Activated naive CD4-positive, alpha-beta T cell treated with Interleukin-2 at 50 U/mL for 16 hours (primary cell): ENCODE measurements around the gene ZNF407.

Experiments
- DNase-seq: peaks from one replicate; pipeline ENCODE4 v3.0.0-alpha.2; 2020

The ZNF407 gene

GRCh38 chr18:75031717-75032317 lies 434.1 kb downstream of the ZNF407 start:
- DNase-seq, result no peak

DNA sequence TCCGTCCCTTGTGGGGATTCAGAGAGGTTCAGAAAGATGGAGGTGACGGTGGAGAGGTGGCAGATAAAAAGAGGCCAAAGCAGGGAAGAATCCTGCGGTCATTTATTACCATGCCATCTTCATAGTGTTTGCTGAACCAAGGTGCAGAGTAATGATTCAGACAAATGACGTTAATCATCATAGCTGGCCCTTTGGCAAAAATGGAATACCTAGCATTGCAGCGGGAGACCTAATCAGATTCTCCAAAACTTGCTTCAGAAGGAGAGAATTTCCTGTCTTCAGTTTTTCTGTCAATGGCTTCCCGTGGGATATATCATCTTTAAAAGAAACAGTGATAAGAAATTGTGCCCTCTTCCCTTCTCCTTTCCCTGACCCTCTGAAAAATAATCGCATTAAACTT lies 435.8 kb downstream of the ZNF407 start:
- no peak for DNase-seq

GRCh38 chr18:75034937-75035336 lies 437.3 kb downstream of the ZNF407 start:
- DNase-seq, result no peak

DNA sequence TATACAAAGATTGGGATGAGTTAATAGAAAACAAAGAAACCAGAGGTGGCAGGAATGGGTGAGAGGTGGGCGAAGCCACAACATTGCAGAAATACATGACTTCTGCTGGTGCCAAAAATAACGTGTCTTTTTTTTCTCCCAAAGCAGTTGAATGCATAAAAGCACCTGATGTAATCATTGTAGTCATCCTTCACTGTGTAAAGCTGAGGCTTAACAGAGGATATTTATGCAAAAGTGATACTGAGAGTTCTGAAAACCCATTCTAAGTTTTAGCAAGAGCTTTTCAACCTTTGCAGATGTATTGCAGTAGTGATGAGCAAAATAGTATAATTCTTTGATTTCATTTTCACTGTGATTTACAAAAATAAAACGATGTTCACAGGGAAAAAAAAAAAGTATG lies 438.3 kb downstream of the ZNF407 start:
- no peak for DNase-seq

- DNase-seq, result no peak
Observed at GRCh38 chr18:75036917-75037688, 439.4 kb downstream of the ZNF407 start.

GRCh38 chr18:75037689-75037955 lies 440.0 kb downstream of the ZNF407 start:
- no peak for DNase-seq

DNA sequence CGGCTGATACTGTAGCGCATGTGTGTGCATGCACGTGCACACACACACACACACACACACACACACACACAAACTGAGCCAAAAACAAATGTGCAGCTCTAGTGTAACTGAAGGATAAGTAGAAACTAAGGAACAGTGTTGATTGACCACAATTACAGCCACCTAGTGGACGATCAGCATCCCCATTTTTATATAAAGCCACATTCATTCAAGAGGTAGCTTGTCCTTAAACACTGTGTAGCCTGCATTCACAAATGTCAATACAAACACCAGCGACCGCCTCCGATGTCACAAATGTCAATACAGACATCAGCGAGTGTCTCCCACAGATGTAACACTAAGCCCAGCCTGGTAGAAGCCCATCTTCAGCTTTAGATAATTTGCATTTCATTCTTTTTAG lies 443.9 kb downstream of the ZNF407 start:
- no peak for DNase-seq

DNA sequence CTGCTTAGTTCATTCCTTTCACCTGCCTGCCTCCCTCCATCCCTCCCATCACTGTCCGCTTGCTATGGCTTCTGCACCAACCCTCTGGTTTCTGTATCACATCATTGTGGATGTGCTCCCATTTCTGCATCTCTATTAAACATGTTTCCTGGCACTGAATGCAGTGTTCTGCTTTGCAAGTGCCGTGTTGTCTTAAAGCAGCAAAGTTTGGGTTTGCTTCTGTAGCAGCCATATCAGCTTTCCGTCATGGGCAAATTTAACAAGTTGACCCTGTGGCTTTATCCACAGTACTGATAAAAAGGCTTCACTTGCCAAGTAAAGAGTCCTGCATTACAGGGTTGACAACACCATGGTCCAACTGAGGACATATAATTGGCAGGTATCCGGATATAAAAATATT lies 445.8 kb downstream of the ZNF407 start:
- no peak for DNase-seq

DNA sequence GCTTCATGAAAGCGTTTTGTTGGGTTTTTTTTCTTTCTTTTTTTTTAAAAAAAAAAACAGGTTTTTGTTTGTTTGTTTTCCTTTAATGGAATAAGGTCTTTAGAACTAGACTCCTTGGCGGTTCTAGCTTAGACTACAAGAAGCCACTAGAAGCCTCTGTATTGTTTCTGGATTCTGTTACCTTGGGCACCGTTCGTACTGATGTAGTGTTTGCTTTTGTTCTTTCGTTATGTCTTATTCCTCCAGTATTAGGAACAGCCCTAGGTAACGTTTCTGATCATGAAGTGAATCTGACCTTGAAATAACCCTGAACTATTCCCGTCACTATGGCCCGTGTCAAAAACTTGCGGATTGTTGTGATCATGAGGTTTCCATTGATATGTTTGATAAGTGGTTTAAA lies 446.6 kb downstream of the ZNF407 start:
- DNase-seq, result no peak

DNA sequence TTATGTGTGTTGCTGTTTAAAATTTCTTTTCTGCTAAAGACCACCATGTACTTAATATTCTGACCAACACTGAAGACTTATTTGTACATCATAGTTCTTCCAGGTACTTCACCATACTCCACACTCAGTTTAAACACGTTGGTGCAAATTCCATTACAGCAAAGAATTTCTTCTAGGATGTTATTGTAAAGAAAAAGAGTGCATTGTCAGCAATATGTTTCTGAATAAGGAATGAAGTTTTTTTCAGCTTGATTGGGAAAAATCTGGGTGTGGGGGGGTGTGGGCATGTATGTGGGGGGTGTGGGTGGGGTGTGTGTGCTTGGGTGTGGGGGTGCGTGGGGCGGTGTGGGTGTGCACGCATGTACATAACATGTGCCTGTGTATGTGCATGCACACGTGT lies 447.1 kb downstream of the ZNF407 start:
- DNase-seq, result no peak

DNA sequence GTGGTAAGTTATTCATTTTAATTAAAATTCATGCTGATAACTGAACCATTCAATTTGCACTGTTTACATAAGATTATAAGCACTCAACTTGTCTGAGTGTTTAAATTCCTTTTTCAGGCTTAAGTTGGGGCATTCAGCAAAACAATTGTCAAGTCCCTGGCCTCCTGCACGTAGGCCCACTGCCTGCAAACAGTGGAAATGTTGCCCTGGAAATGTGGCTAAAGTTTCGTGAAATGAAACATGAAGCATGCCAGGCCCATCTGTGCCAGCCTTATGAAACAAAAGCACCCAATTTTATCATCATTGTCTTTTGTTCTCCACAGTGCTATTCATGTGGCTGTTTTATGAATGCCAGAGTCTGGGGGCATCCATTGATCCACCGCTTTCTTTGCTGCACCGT lies 447.6 kb downstream of the ZNF407 start:
- DNase-seq, result no peak

DNA sequence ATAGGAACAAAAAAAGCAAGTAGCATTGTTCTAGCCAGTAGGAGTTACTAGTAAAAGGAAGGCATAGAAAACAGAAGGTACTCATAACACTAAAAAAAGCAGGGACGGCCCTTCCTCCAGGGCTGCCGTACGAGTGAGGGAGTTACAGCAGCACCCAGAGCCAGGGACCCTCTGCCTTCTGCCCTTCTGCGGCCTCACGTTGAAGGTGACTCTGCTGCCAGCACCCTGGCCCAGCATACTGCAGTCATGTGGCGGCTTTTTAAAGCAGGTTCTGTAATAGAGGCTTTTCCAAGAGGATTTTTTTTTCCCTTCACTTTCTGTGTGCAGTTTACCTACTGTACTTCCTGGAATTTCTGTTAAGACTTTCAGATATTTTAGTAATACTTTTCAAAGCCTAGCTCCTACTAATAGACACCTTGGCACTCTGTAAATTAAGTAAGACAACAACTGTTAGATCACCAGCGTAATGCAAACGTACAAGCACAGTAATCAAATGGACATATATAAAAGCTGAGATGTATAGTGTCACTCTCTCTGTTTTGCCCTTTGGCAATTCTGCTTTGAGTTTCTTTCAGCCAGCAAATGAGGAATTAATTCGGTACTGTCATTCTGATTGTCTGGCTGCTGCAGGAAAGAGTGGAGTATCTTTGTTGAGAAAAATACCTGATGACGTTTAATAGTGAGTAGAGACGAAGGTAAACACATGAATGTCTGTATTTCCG lies 449.7 kb downstream of the ZNF407 start:
- DNase-seq, result no peak

DNA sequence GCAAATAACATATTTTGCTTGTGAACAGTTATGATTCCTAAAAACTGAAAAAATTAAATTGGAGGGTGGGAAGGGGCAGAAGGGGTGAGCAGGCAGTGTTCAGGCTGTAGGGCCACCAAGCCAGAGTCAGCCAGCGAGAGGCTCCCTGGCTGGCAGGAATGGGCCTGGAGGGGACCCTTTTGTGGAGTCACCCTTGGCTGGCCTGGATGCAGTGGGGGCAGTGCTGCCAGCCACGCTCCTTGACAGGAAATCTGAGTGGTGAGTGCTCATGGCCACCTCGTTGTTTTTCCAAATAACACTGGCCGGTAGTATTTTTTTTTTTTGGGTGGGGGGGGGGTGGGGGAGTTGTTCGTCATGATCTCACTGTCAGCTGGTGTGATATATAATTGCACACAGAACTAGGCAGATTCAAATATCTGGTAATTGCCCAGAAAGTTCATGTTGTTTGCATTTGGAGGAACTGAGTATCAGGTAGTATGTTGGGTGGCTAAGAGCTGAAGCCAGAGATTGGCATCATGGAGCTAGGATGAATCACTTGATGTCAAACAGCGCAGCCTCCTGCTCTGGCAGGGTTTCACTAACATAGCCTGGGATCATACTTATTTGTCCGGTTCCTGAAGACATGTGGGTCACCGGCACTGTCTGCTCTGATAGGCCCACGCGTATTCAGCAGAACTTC lies 451.2 kb downstream of the ZNF407 start:
- DNase-seq, result no peak

DNA sequence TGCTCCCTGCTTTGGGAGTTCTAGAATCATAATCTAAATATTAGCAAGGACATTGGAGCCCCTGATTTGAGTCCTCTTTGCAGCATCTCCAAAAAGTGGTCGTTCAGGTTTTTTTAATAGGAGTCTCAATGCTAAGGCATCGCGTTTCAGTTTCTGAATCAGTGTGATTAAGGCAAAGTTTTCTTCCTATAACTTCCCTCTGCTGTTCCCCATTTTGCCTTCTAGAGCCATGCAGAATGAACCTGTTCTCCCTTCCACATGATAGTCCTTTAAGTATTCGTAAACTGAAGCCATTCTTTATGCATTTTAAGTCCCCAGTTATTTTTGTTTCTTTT lies 451.8 kb downstream of the ZNF407 start:
- no peak for DNase-seq

GRCh38 chr18:75051757-75052156 lies 454.1 kb downstream of the ZNF407 start:
- no peak for DNase-seq

DNA sequence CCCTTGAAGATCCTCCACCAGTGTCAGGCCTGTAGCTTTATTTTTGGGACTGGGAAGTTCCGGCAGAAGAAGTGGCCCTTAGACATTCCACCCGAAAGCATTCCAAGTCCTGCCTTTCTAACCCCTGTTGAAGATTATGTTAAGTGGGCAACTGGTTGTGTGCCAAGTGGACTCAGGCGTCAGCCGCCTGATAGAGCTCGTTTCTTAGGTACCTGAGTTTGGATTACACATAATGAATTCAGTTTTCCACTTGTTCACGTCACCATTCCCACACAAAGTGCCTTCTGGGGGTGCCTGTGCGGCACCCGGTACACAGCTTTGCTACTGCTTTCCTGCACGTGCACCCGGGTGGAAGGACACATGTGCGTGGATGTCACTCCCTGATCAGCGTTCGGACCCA lies 454.8 kb downstream of the ZNF407 start:
- no peak for DNase-seq

DNA sequence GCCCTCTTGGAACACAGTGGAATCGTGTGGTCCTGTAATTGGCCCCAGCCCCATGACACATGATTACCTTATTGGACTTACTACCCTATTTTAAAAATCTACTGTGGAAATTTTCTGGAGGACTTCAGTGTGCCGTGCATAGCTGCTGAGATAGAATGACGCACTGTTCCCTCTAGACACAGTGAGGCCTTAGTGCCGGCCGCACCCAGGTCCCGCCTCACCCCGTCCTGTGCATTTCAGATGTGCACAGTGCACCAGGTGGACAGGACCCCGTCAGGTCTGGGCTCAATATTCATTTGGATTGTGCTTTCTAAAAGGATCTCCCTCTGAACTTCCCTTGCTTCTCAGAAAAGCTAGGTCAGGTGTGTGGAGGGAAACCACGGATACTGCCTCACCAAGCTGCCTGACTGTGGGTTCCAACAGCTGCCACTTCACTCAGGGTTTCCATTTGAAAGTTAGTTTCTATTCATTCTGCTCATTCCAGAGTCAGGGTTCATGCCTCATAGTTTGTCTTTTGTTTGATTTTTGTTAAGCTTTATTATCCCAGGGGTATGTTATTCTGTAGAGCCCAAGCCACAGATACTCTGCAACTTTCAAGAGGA lies 455.5 kb downstream of the ZNF407 start:
- no peak for DNase-seq

- DNase-seq, result no peak
Observed at GRCh38 chr18:75054046-75054445, 456.4 kb downstream of the ZNF407 start.

- DNase-seq, result no peak
Observed at GRCh38 chr18:75054611-75055010, 456.9 kb downstream of the ZNF407 start.

GRCh38 chr18:75057169-75057960 lies 459.7 kb downstream of the ZNF407 start:
- no peak for DNase-seq

GRCh38 chr18:75060185-75060584 lies 462.5 kb downstream of the ZNF407 start:
- no peak for DNase-seq

- no peak for DNase-seq
Observed at GRCh38 chr18:75062297-75062886, 464.7 kb downstream of the ZNF407 start.
